Measurements from ENCODE around the gene MDK.

DNA sequence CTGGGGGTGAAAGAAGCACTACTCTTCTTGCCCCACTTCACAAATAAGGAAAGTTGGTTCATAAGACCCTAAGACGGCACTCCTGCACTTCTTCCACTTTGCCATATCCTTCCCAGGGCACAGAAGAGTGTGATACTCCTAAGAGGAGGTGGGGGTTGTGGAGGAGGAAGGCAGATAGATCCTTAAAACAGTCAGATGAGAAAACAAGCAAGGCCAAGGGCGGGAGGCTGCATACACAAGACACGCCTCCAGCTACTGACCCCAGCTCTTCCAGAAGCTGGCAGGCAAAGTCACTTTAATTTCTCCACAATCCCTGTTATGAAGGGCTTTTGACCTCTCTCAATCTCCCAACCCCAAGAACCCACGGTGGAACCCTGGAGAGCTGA, 11.8 kb downstream of the MDK start:
- TF ChIP-seq, protein P1, sequence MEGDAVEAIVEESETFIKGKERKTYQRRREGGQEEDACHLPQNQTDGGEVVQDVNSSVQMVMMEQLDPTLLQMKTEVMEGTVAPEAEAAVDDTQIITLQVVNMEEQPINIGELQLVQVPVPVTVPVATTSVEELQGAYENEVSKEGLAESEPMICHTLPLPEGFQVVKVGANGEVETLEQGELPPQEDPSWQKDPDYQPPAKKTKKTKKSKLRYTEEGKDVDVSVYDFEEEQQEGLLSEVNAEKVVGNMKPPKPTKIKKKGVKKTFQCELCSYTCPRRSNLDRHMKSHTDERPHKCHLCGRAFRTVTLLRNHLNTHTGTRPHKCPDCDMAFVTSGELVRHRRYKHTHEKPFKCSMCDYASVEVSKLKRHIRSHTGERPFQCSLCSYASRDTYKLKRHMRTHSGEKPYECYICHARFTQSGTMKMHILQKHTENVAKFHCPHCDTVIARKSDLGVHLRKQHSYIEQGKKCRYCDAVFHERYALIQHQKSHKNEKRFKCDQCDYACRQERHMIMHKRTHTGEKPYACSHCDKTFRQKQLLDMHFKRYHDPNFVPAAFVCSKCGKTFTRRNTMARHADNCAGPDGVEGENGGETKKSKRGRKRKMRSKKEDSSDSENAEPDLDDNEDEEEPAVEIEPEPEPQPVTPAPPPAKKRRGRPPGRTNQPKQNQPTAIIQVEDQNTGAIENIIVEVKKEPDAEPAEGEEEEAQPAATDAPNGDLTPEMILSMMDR (IDR thresholded peaks at IDR 0.05) = no peak
- TF ChIP-seq POLR2A (IDR thresholded peaks at IDR 0.05) = no peak
